BLaER1 treated with 17β-estradiol and CSF1 and Interleukin-3, amounts not matched to agents 10 nM and 100 nM (cell line): ENCODE measurements around the gene TMEM260.
A peak's percentile ranks its signal among the peaks of the same experiment; 100 is the strongest.

ENCODE experiments used
- H3K27ac ChIP-seq, 11 experiments: shearing (Covaris generic); formaldehyde crosslinking; 2 replicates each; pipeline ENCODE4 v1.8.1; 2022
- H3K27me3 ChIP-seq, 11 experiments: shearing (Covaris generic); formaldehyde crosslinking; 2 replicates each; pipeline ENCODE4 v1.8.1; 2022
- H3K36me3 ChIP-seq, 11 experiments: shearing (Covaris generic); formaldehyde crosslinking; 2 replicates each; pipeline ENCODE4 v1.8.1; 2022
- H3K4me1 ChIP-seq, 10 experiments: shearing (Covaris generic); formaldehyde crosslinking; 2 replicates each; pipeline ENCODE4 v1.8.1; 2022
- H3K4me2 ChIP-seq, 11 experiments: shearing (Covaris generic); formaldehyde crosslinking; 2 replicates each; pipeline ENCODE4 v1.8.1; 2022
- H3K4me3 ChIP-seq, 10 experiments: shearing (Covaris generic); formaldehyde crosslinking; 2 replicates each; pipeline ENCODE4 v1.8.1; 2022
- H3K9ac ChIP-seq, 11 experiments: shearing (Covaris generic); formaldehyde crosslinking; 2 replicates each; pipeline ENCODE4 v1.8.1; 2022
- H3K9me3 ChIP-seq, 11 experiments: shearing (Covaris generic); formaldehyde crosslinking; replicated peaks in 1 of 11; 2 replicates each; pipeline ENCODE4 v1.8.1; 2022
- H4K20me1 ChIP-seq, 11 experiments: shearing (Covaris generic); formaldehyde crosslinking; 2 replicates each; pipeline ENCODE4 v1.8.1; 2022
- Cebpa-rat ChIP-seq, 11 experiments: shearing (Covaris generic); IDR thresholded peaks; 2 replicates each; pipeline ENCODE4 v1.8.1; 2022

The TMEM260 gene

DNA sequence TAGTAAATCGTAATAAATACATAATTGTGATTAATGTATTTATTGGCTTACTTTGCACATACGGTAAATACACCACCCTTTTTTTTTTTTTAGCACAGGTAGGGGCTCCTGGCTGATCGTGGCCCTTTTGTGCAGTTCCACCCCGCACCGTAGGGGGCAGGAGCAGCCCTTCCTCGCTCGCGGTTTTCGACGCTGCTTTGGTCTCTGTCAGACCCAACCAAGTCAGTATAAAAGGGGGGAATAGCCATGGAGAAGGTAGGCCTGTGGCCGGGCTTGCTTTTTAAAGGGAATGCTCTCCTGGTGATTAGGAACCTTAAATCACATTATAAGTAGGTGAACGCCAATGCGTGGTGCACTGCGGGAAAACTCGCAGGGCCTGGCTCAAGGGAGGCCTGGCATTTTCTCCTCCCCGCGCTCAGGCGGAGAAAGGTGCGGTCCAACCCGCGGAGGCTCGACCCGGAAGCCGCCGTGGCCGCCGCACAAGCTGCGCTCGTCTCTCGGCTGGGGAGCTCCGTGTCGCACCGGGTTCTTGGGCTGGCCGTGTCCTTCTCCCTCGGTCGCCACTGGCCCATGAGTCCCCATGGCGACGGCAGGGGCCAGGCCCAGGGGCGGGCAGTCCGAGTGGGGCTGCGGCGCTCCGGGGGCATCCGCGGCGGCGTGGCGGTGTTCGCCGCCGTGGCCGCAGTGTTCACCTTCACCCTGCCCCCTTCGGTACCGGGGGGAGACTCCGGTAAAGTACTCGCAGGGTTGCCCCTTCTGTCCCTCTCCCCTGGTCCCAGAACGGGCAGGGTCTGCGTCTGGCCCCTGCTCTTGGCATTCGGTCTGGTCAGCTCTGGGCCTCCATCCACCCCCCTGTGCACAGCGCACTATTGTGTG lies at the start of gene TMEM260:
TMEM260 (plus strand) TSS at position 454 of the 876 bp plus-strand sequence; CDS start at position 571, 117 bp downstream.
- TF ChIP-seq Cebpa-rat (IDR thresholded peaks at IDR 0.05), result no peak
- peak within 1 kb of the TSS; percentile 87 to 99 (median 95) for H3K27ac ChIP-seq
- peak within 1 kb of the TSS; percentile 88 to 99 (median 97) for H3K4me3 ChIP-seq
- peak within 1 kb of the TSS; percentile 81 to 97 (median 91) for H3K4me2 ChIP-seq
- H3K4me1 ChIP-seq, result peaks cover 12 to 21% (median 13%) of the 10 kb centered on the region in 10 experiments
- no peaks in the 10 kb centered on the region for H3K27me3 ChIP-seq
- peaks cover 14 to 40% (median 27%) of the 10 kb centered on the region in 11 experiments; a peak in 16 of 22 replicates for H4K20me1 ChIP-seq
- H3K9me3 ChIP-seq, result no peaks in the 10 kb centered on the region
- peak within 1 kb of the TSS; percentile 91 to 99 (median 94) for H3K9ac ChIP-seq
- peaks cover 0 to 2% (median 0%) of the 10 kb centered on the region in 11 experiments; a peak in 2 of 22 replicates for H3K36me3 ChIP-seq

DNA sequence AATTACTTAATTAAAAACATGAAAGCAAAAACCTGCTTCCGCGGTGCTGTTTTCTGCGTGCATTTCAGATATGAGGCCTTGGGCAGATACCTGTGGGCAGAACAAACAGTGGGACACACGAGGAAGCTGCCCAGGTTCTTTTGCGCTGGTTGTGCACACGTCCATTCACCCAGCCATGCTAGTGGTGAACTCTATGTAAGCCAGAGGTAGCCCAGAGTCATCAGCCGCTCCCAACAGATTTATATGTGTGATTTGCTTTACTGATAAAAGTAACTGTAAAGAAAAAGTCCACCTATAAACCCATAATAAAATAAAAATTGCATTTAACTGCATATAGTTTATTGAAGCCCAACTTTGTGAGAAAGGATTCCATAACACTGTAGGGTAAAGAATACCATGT lies 47.1 kb upstream of the TMEM260 start:
- H3K4me3 ChIP-seq, result no peak overlapping the region
- no peaks in the 10 kb centered on the region for H3K36me3 ChIP-seq

GRCh38 chr14:56534656-56535055 lies 44.9 kb upstream of the TMEM260 start:
- no peaks in the 10 kb centered on the region for H3K27me3 ChIP-seq
- TF ChIP-seq Cebpa-rat (IDR thresholded peaks at IDR 0.05), result no peak
- no peak overlapping the region for H3K4me2 ChIP-seq
- H3K36me3 ChIP-seq, result no peaks in the 10 kb centered on the region
- no peaks in the 10 kb centered on the region for H4K20me1 ChIP-seq
- no peak overlapping the region for H3K27ac ChIP-seq
- peaks cover 0 to 6% (median 3%) of the 10 kb centered on the region in 11 experiments; a peak in 11 of 22 replicates for H3K9me3 ChIP-seq
- no peak overlapping the region for H3K4me3 ChIP-seq
- H3K9ac ChIP-seq, result no peak overlapping the region
- no peaks in the 10 kb centered on the region for H3K4me1 ChIP-seq

More for the DNA sequence above, 47.1 kb upstream of the TMEM260 start:
- Histone ChIP-seq H3K27me3 (no peaks in the 10 kb centered on the region), H3K27ac (no peak overlapping the region), H3K4me2 (no peak overlapping the region), H4K20me1 (no peaks in the 10 kb centered on the region), H3K9ac (no peak overlapping the region), H3K9me3 (no peaks in the 10 kb centered on the region), H3K4me1 (no peaks in the 10 kb centered on the region)
- TF ChIP-seq Cebpa-rat (IDR thresholded peaks at IDR 0.05), result no peak

DNA sequence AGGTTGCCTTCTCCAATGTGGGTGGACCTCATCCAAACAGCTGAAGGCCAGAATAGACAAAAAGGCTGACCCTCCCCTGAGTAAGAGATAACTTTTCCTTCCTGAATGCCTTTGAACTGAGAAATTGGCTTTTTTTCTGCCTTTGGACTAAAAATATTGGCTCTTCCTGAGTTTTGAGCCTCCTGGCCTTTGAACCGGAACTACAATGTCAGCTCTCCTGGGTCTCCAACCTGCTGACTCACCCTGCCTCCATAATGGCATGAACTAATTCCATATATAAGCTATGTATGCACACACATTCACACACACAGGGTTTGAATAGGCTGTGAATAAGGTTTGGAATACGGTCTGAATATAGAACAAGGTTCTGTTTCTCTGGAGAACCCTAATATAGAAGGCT lies 39.7 kb upstream of the TMEM260 start:
- Histone ChIP-seq H3K27ac (peak overlapping the region in 1 of 11 experiments; percentile 10; a peak in 1 of 22 replicates), H3K27me3 (no peaks in the 10 kb centered on the region), H3K9me3 (peaks cover 0 to 14% (median 8%) of the 10 kb centered on the region in 11 experiments; a peak in 13 of 22 replicates), H3K36me3 (no peaks in the 10 kb centered on the region), H3K9ac (no peak overlapping the region), H3K4me3 (no peak overlapping the region), H4K20me1 (no peaks in the 10 kb centered on the region), H3K4me2 (no peak overlapping the region), H3K4me1 (no peaks in the 10 kb centered on the region)
- TF ChIP-seq Cebpa-rat (IDR thresholded peaks at IDR 0.05), result no peak

GRCh38 chr14:56543436-56543835 lies 36.2 kb upstream of the TMEM260 start:
- no peaks in the 10 kb centered on the region for H4K20me1 ChIP-seq
- H3K4me3 ChIP-seq, result no peak overlapping the region
- no peaks in the 10 kb centered on the region for H3K27me3 ChIP-seq
- H3K4me2 ChIP-seq, result no peak overlapping the region
- TF ChIP-seq Cebpa-rat (IDR thresholded peaks at IDR 0.05), result no peak
- no peaks in the 10 kb centered on the region for H3K36me3 ChIP-seq
- H3K4me1 ChIP-seq, result no peaks in the 10 kb centered on the region
- no peak overlapping the region for H3K9ac ChIP-seq
- H3K9me3 ChIP-seq, result peaks cover 0 to 14% (median 8%) of the 10 kb centered on the region in 11 experiments; a peak in 13 of 22 replicates
- H3K27ac ChIP-seq, result no peak overlapping the region

- no peaks in the 10 kb centered on the region for H3K27me3 ChIP-seq
Measured at GRCh38 chr14:56549721-56550120, 29.9 kb upstream of the TMEM260 start.

GRCh38 chr14:56552615-56553014 lies 27.0 kb upstream of the TMEM260 start:
- TF ChIP-seq Cebpa-rat (IDR thresholded peaks at IDR 0.05), result no peak
- H4K20me1 ChIP-seq, result no peaks in the 10 kb centered on the region
- no peaks in the 10 kb centered on the region for H3K27me3 ChIP-seq
- H3K36me3 ChIP-seq, result no peaks in the 10 kb centered on the region
- H3K9ac ChIP-seq, result no peak overlapping the region
- H3K4me3 ChIP-seq, result no peak overlapping the region
- H3K9me3 ChIP-seq, result no peaks in the 10 kb centered on the region
- H3K4me1 ChIP-seq, result 0 out of 20 replicates have a peak, but pooled peaks cover 0 to 4% (median 0%) of the 10 kb centered on the region in 10 experiments
- H3K4me2 ChIP-seq, result no peak overlapping the region
- no peak overlapping the region for H3K27ac ChIP-seq

More at GRCh38 chr14:56549721-56550120, 29.9 kb upstream of the TMEM260 start:
- Histone ChIP-seq H3K4me1 (0 out of 20 replicates have a peak, but pooled peaks cover 0 to 4% (median 0%) of the 10 kb centered on the region in 10 experiments), H3K9me3 (no peaks in the 10 kb centered on the region), H3K36me3 (no peaks in the 10 kb centered on the region), H3K27ac (no peak overlapping the region), H3K4me3 (no peak overlapping the region), H4K20me1 (no peaks in the 10 kb centered on the region), H3K4me2 (no peak overlapping the region), H3K9ac (no peak overlapping the region)
- no peak for TF ChIP-seq Cebpa-rat (IDR thresholded peaks at IDR 0.05)

- no peaks in the 10 kb centered on the region for H3K36me3 ChIP-seq
- H3K4me2 ChIP-seq, result no peak overlapping the region
- H3K9me3 ChIP-seq, result no peaks in the 10 kb centered on the region
- 0 out of 20 replicates have a peak, but pooled peaks cover 0 to 4% (median 0%) of the 10 kb centered on the region in 10 experiments for H3K4me1 ChIP-seq
- H3K4me3 ChIP-seq, result no peak overlapping the region
- no peaks in the 10 kb centered on the region for H4K20me1 ChIP-seq
- H3K9ac ChIP-seq, result no peak overlapping the region
- no peak for TF ChIP-seq Cebpa-rat (IDR thresholded peaks at IDR 0.05)
- H3K27ac ChIP-seq, result no peak overlapping the region
- H3K27me3 ChIP-seq, result no peaks in the 10 kb centered on the region
Measured at GRCh38 chr14:56554301-56554700, 25.3 kb upstream of the TMEM260 start.

DNA sequence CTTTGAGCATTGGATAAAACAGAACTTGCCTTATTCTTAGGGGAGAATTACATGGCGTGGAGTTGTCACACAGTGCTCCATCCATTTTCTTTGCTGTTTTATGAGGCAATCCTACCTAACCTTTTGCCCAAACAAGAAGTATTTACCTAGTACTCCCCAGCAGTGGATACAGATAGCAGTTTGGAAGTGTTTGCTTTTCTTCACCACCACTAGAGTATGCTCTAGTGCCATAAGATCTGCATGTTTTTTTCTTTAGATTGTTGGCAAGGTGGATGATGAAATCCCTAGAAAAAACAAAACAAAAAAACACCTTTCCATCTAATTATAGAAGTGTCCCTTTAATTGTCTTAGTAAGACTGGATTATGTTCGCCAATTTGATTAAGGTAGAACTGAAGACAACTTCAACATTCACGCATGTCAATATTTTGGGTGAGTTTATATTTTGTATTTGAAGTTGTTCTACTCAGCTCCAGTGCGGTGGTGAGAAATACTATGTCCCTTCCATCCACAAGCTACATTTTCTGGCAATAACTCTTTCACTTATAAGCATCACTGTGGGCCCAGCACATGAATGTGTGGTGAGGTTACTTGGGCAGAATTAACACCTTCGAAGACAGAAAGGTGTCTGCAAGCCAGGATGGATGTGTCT lies 23.6 kb upstream of the TMEM260 start:
- no peak overlapping the region for H3K4me3 ChIP-seq
- no peaks in the 10 kb centered on the region for H3K9me3 ChIP-seq
- H3K27ac ChIP-seq, result no peak overlapping the region
- H3K9ac ChIP-seq, result no peak overlapping the region
- 0 out of 20 replicates have a peak, but pooled peaks cover 0 to 4% (median 0%) of the 10 kb centered on the region in 10 experiments for H3K4me1 ChIP-seq
- no peak overlapping the region for H3K4me2 ChIP-seq
- H3K36me3 ChIP-seq, result no peaks in the 10 kb centered on the region
- H4K20me1 ChIP-seq, result no peaks in the 10 kb centered on the region
- no peak for TF ChIP-seq Cebpa-rat (IDR thresholded peaks at IDR 0.05)
- no peaks in the 10 kb centered on the region for H3K27me3 ChIP-seq
